Neural progenitor cell (in vitro differentiated cells): Measurements from ENCODE around the gene SPR.

Experiments used
- EZH2 ChIP-seq: fragments of 200-600 bp; sonication (generic); IDR thresholded peaks from 2 replicates; pipeline ENCODE4 v1.6.1; 2017; ENCODE audit warnings: antibody characterized with exemption, mild to moderate bottlenecking, moderate library complexity
- EZH2phosphoT487 ChIP-seq: fragments of 200-600 bp; sonication (generic); IDR thresholded peaks from 2 replicates; pipeline ENCODE4 v1.6.1; 2017; ENCODE audit warnings: antibody characterized with exemption
- TF ChIP-seq, protein P1 (sequence below): fragments of 200-600 bp; sonication (generic); IDR thresholded peaks from 2 replicates; pipeline ENCODE4 v1.5.1; 2017; ENCODE audit warnings: antibody characterized with exemption, mild to moderate bottlenecking

DNA sequence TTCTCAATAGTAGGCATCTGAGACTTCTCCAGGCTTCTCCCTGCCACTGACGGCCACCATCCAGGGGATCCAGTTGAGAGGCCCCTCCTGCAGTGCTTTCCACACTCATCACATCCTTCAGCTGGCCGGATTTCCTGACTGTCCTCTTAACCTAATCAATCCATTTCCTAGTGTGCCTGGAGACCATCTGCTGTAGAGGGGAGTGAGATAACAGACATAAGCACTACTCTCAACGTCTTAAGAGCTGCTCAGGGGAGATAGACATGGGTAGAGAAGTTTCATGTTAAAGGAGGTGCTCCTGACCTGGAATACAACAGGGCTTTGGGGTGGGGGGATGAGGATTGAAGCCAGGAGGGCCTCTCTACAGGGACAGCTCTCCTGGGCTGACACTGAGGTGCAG lies 14.2 kb downstream of the SPR start:
- TF ChIP-seq, protein P1, sequence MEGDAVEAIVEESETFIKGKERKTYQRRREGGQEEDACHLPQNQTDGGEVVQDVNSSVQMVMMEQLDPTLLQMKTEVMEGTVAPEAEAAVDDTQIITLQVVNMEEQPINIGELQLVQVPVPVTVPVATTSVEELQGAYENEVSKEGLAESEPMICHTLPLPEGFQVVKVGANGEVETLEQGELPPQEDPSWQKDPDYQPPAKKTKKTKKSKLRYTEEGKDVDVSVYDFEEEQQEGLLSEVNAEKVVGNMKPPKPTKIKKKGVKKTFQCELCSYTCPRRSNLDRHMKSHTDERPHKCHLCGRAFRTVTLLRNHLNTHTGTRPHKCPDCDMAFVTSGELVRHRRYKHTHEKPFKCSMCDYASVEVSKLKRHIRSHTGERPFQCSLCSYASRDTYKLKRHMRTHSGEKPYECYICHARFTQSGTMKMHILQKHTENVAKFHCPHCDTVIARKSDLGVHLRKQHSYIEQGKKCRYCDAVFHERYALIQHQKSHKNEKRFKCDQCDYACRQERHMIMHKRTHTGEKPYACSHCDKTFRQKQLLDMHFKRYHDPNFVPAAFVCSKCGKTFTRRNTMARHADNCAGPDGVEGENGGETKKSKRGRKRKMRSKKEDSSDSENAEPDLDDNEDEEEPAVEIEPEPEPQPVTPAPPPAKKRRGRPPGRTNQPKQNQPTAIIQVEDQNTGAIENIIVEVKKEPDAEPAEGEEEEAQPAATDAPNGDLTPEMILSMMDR: no peak
- no peak for TF ChIP-seq EZH2
- TF ChIP-seq EZH2phosphoT487: no peak
